ENCODE data around the gene MRPS21.

- no peak for TF ChIP-seq CTCF (conservative IDR thresholded peaks at IDR 0.05; ENCODE audit: low read length)
- no peak for TF ChIP-seq EZH2phosphoT487 (IDR thresholded peaks at IDR 0.05; ENCODE audit: borderline replicate concordance)
These were observed 31.0 kb upstream of the MRPS21 start for GRCh38 chr1:150262388-150263320.

All from Loucy (cell line).